ENCODE measurements around the gene OGG1.

The OGG1 gene

GRCh38 chr3:9710174-9710739, 39.5 kb upstream of the OGG1 start (continued):
- TF ChIP-seq ARNTL (CRISPR knock-in tag; IDR thresholded peaks at IDR 0.05; ENCODE audit: borderline replicate concordance, low read depth), result no peak
- TF ChIP-seq ISL1 (CRISPR knock-in tag; IDR thresholded peaks at IDR 0.05), result no peak

GRCh38 chr3:9712415-9712814, 37.3 kb upstream of the OGG1 start:
- TF ChIP-seq TCF4 (CRISPR knock-in tag; IDR thresholded peaks at IDR 0.05; ENCODE audit: borderline replicate concordance) (no peak), ESRRG (CRISPR knock-in tag; IDR thresholded peaks at IDR 0.05) (no peak), SNAI2 (CRISPR knock-in tag; IDR thresholded peaks at IDR 0.05) (no peak), ISL1 (CRISPR knock-in tag; IDR thresholded peaks at IDR 0.05) (no peak)
- no peak for ATAC-seq

GRCh38 chr3:9713142-9713541, 36.6 kb upstream of the OGG1 start:
- TF ChIP-seq TOX (CRISPR knock-in tag; IDR thresholded peaks at IDR 0.05; ENCODE audit: borderline replicate concordance) (no peak), ZNF565 (CRISPR knock-in tag; conservative IDR thresholded peaks at IDR 0.05; ENCODE audit: low read depth) (no peak), ZC3H10 (CRISPR knock-in tag; IDR thresholded peaks at IDR 0.05) (no peak), ESRRG (CRISPR knock-in tag; IDR thresholded peaks at IDR 0.05) (no peak)
- ATAC-seq, result no peak

GRCh38 chr3:9715136-9715535, 34.6 kb upstream of the OGG1 start:
- TF ChIP-seq BACH2 (CRISPR knock-in tag; IDR thresholded peaks at IDR 0.05; ENCODE audit: borderline replicate concordance), result no peak
- ATAC-seq, result peak; percentile 9; the same call in 1 of the 3 replicates

GRCh38 chr3:9715764-9716437, 33.9 kb upstream of the OGG1 start:
- TF ChIP-seq BACH2 (CRISPR knock-in tag; IDR thresholded peaks at IDR 0.05; ENCODE audit: borderline replicate concordance) (no peak), TCF4 (CRISPR knock-in tag; IDR thresholded peaks at IDR 0.05; ENCODE audit: borderline replicate concordance) (no peak), CREB5 (CRISPR knock-in tag; IDR thresholded peaks at IDR 0.05; ENCODE audit: low read depth) (no peak), GLIS3 (CRISPR knock-in tag; IDR thresholded peaks at IDR 0.05) (no peak)
- peak; percentile 99 for ATAC-seq

- TF ChIP-seq OSR1 (CRISPR knock-in tag; IDR thresholded peaks at IDR 0.05) (no peak), ZFP3 (CRISPR knock-in tag; IDR thresholded peaks at IDR 0.05) (no peak), ZNF70 (CRISPR knock-in tag; IDR thresholded peaks at IDR 0.05) (no peak)
- ATAC-seq, result no peak
Observed at GRCh38 chr3:9716801-9717555, 32.8 kb upstream of the OGG1 start.

- ATAC-seq, result no peak
- TF ChIP-seq OSR1 (CRISPR knock-in tag; IDR thresholded peaks at IDR 0.05), result no peak
- TF ChIP-seq SNAI2 (CRISPR knock-in tag; IDR thresholded peaks at IDR 0.05), result no peak
- TF ChIP-seq PPARA (CRISPR knock-in tag; IDR thresholded peaks at IDR 0.05; ENCODE audit: borderline replicate concordance), result no peak
- no peak for TF ChIP-seq ZNF8 (CRISPR knock-in tag; IDR thresholded peaks at IDR 0.05)
- TF ChIP-seq CREB5 (CRISPR knock-in tag; IDR thresholded peaks at IDR 0.05; ENCODE audit: low read depth), result no peak
- TF ChIP-seq ZNF70 (CRISPR knock-in tag; IDR thresholded peaks at IDR 0.05), result no peak
- TF ChIP-seq CSRNP3 (CRISPR knock-in tag; IDR thresholded peaks at IDR 0.05), result no peak
- TF ChIP-seq CSDC2 (CRISPR knock-in tag; IDR thresholded peaks at IDR 0.05), result no peak
- TF ChIP-seq TOX (CRISPR knock-in tag; IDR thresholded peaks at IDR 0.05; ENCODE audit: borderline replicate concordance), result no peak
- TF ChIP-seq TSHZ2 (CRISPR knock-in tag; IDR thresholded peaks at IDR 0.05), result no peak
- TF ChIP-seq ZC3H10 (CRISPR knock-in tag; IDR thresholded peaks at IDR 0.05), result no peak
- TF ChIP-seq TCF4 (CRISPR knock-in tag; IDR thresholded peaks at IDR 0.05; ENCODE audit: borderline replicate concordance), result no peak
- no peak for TF ChIP-seq ARNTL (CRISPR knock-in tag; IDR thresholded peaks at IDR 0.05; ENCODE audit: borderline replicate concordance, low read depth)
Observed at GRCh38 chr3:9717563-9717962, 32.2 kb upstream of the OGG1 start.
